Lower lobe of right lung (tissue), 2 donors: ENCODE results near the gene ZDHHC24. TPM values are rescaled to one million over a fixed set of nuclear protein-coding genes. Genes with fewer than 3 reads are reported as not detected.
A peak's percentile ranks its signal among the peaks of the same experiment; 100 is the strongest.
"Not testable (repeated sequence)": the region's sequence is repeated elsewhere in the genome, so short reads cannot be mapped to it uniquely, and the experiment has no call there.

ENCODE experiments used
- ATAC-seq, 2 donors: fragments of 200-7000 bp; cut with Tn5 transposase; one replicate each; pipeline ENCODE4 v1.9.1; 2020 to 2022; ENCODE audit warnings: mild to moderate bottlenecking in 2 of 2, moderate library complexity in 2 of 2
- DNase-seq: peaks from one replicate; pipeline ENCODE4 v3.0.0-alpha.2; 2020
- H3K27ac ChIP-seq: fragments of 200-600 bp; one replicate; pipeline ENCODE4 v1.8.0; 2022
- H3K27me3 ChIP-seq: fragments of 200-600 bp; one replicate; pipeline ENCODE4 v1.8.0; 2022; ENCODE audit warnings: low read depth
- H3K36me3 ChIP-seq: fragments of 200-600 bp; one replicate; pipeline ENCODE4 v1.8.0; 2022; ENCODE audit warnings: mild to moderate bottlenecking
- H3K4me1 ChIP-seq: fragments of 200-600 bp; one replicate; pipeline ENCODE4 v1.8.0; 2022
- H3K4me3 ChIP-seq: fragments of 200-600 bp; one replicate; pipeline ENCODE4 v1.8.0; 2022; ENCODE audit warnings: mild to moderate bottlenecking
- H3K9me3 ChIP-seq: fragments of 200-600 bp; one replicate; pipeline ENCODE4 v1.8.0; 2022
- CTCF ChIP-seq: fragments of 200-600 bp; IDR thresholded peaks from one replicate; pipeline ENCODE4 v1.8.0; 2022; ENCODE audit warnings: antibody characterized with exemption, mild to moderate bottlenecking
- intact Hi-C: fragments of 100-400 bp; cut with DNase I; formaldehyde crosslinking; loops from one replicate; pipeline ENCODE4 v1.11.0; 2022
- total RNA-seq: library from RNA; stranded (reverse); fragmentation: NEBNext Ultra II Directional; extraction: Animal tissue kit (Norgen Biotek cat#: 25700); gene quantifications from one replicate; pipeline ENCODE4 v1.2.1, GENCODE V29; 2021
- donor health status: DM: no; HTN: yes; CAD: no; lungs with severe emphysema.

ZDHHC24 gene
- total RNA-seq, 1 donor from 2014 or later, result 14.9 TPM

- TF ChIP-seq CTCF, result no peak
- H3K4me1 ChIP-seq, result peaks cover 34% of the 10 kb centered on the region
- ATAC-seq, result no peak
- no peak overlapping the region for H3K27ac ChIP-seq
- no peak for DNase-seq
- H3K4me3 ChIP-seq, result no peak overlapping the region
- no peaks in the 10 kb centered on the region for H3K27me3 ChIP-seq
- intact Hi-C loops, result no loop called here
- no peaks in the 10 kb centered on the region for H3K9me3 ChIP-seq
- H3K36me3 ChIP-seq, result peaks cover 10% of the 10 kb centered on the region
Observed at GRCh38 chr11:66547662-66548009, 1.8 kb upstream of the ZDHHC24 start.

DNA sequence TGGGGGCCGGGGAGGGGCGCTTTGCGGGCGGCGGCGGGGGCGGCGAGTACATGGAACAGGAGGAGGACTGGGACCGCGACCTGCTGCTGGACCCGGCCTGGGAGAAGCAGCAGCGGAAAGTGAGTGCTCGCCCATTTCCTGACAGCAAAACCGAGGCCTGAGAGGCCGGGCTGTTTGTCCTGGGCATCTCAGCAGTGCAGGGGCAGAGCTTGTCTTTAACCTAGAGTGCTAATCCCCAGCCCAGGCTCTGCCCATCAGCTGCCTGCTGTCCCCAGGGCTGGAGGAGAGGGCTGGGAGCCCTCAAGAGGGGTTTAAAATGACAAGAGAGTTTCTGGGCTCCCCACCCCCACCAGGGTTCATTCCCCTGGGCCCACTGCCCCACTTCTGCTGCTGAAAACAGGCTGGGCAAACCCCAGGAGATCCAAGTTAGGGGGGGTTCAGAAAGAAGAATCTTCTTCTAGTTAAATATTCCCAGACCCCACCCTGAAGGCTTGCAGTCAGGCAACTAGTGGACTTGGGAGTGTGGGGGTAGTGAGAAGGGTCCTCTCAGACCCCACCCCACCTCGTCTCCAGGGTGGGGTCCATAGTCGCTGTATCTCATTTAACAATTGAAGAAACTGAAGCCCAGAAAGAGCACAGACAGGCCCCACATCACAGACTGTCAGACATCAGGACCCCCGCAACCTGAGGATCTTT is 1.3 kb upstream of the ZDHHC24 start:
- peaks cover 39% of the 10 kb centered on the region for H3K4me1 ChIP-seq
- ATAC-seq (no peak), DNase-seq (no peak)
- no peaks in the 10 kb centered on the region for H3K9me3 ChIP-seq
- intact Hi-C loops, result no loop called here
- TF ChIP-seq CTCF, result no peak
- no peaks in the 10 kb centered on the region for H3K27me3 ChIP-seq
- no peak overlapping the region for H3K27ac ChIP-seq
- H3K36me3 ChIP-seq, result peaks cover 14% of the 10 kb centered on the region
- H3K4me3 ChIP-seq, result peak overlapping the region; percentile 81

- Histone ChIP-seq H3K4me1 (peaks cover 39% of the 10 kb centered on the region), H3K27ac (peak within 1 kb of the TSS; percentile 91), H3K36me3 (peaks cover 20% of the 10 kb centered on the region), H3K4me3 (peak within 1 kb of the TSS; percentile 81), H3K9me3 (no peaks in the 10 kb centered on the region), H3K27me3 (no peaks in the 10 kb centered on the region)
- intact Hi-C loops, result no loop called here
- no peak for DNase-seq
- ATAC-seq, result peak in 1 of 2 donors; percentile 8
- no peak for TF ChIP-seq CTCF
Observed at GRCh38 chr11:66546368-66546965, 619 bp upstream of the ZDHHC24 start, which contains the start of gene ACTN3. Gene ACTN3 (plus strand): TSS chr11:66546903. CDS start chr11:66546938, 35 bp downstream.

DNA sequence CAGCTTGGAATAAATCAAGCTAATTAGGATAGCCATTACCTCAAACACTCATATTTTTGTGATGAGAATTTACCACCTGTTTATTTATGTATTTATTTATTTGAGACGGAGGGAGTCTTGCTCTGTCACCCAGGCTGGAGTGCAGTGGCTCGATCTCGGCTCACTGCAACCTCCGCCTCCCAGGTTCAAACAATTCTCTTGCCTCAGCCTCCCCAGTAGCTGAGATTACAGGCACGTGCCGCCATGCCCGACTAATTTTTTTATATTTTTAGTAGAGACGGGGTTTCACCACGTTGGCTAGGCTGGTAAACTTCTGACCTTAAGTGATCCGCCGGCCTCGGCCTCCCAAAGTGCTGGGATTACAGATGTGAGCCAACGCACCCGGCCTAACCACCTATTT is 896 bp downstream of the ZDHHC24 start:
- DNase-seq, intact Hi-C loops, ATAC-seq, H3K9me3 ChIP-seq, H3K27me3 ChIP-seq: not testable (repeated sequence)
- H3K36me3 ChIP-seq, result peaks cover 33% of the 10 kb centered on the region
- H3K4me3 ChIP-seq, result peak overlapping the region; percentile 81
- peak overlapping the region; percentile 91 for H3K27ac ChIP-seq
- peaks cover 39% of the 10 kb centered on the region for H3K4me1 ChIP-seq

DNA sequence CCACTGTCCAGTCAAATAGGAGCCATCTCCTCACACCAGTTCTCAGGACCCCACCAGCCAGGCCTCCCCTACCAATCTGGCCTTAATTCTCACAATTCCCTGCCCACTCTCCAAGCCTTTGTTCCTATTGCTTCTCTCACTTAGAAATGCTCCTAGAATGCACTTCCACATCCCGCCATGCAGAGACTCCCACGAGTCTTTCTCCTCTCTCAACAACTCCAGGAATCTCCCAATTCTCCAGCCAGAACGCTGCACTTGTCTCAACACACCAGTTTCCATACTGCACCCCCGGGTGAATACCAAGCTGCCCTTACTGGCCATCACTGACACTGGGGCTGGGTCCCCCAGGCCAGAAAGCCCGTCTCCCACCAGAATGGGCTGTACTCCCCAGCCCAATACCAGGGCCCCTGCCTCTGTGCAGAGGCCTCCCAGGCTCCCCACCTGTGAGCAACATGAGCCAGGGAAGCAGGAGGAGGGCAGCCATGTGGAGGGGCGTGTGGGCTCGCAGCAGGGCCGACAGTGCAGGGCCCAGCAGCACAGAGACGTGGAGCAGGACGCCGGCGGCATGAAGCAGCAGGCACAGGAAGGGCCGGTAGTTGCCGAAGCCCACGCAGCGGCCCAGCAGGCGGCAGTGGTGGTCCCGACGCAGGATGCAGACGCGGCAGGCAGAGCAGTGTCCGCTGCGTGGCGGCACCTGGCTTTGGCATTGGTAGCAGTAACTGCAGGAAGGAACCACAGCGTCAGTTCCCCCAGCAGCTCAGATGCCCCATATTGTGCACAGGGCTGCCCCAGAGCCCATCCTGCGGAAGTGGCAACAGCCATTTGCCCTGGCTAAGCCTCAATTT is 2.4 kb downstream of the ZDHHC24 start:
- DNase-seq, result peak; percentile 66
- Histone ChIP-seq H3K4me1 (peaks cover 39% of the 10 kb centered on the region), H3K36me3 (peaks cover 48% of the 10 kb centered on the region), H3K27me3 (no peaks in the 10 kb centered on the region), H3K9me3 (no peaks in the 10 kb centered on the region), H3K4me3 (peak overlapping the region; percentile 17), H3K27ac (peak overlapping the region; percentile 70)
- intact Hi-C loops, result no loop called here
- ATAC-seq, result no peak
- TF ChIP-seq CTCF, result peak; percentile 53
